Gastroesophageal sphincter (tissue), 3 donors: ENCODE results near the gene ZSCAN18.

Experiments used
- CTCF ChIP-seq, 4 experiments: fragments of 200-600 bp in 2 of 4; fragments of 450-650 bp in 2 of 4; sonication (generic) in 1 of 4; IDR thresholded peaks; one replicate each; pipeline ENCODE4 v1.5.1; 2017 to 2019; ENCODE audit warnings: antibody characterized with exemption in 4 of 4, mild to moderate bottlenecking in 2 of 4, moderate library complexity in 2 of 4
- EP300 ChIP-seq: sonication (generic); formaldehyde crosslinking; IDR thresholded peaks from one replicate; pipeline ENCODE4 v1.6.1; 2017; ENCODE audit warnings: antibody characterized with exemption, mild to moderate bottlenecking
- POLR2A ChIP-seq, 2 donors: fragments of 450-650 bp; IDR thresholded peaks; one replicate each; pipeline ENCODE4 v1.6.1; 2017; ENCODE audit warnings: antibody characterized with exemption in 2 of 2, mild to moderate bottlenecking in 2 of 2, moderate library complexity in 1 of 2

GRCh38 chr19:58054901-58055874 is 42.8 kb downstream of the ZSCAN18 start:
- TF ChIP-seq POLR2A (IDR thresholded peaks at IDR 0.05) (no peak), CTCF (IDR thresholded peaks at IDR 0.05) (peak in 1 of 4 experiments; percentile 30), EP300 (no peak)
